Stomach (tissue), 4 donors: ENCODE data around the gene TBXAS1.

Source experiments
- POLR2AphosphoS5 ChIP-seq, 3 donors: sonication (generic); formaldehyde crosslinking; IDR thresholded peaks; one replicate each; pipeline ENCODE4 v1.6.1; 2016; ENCODE audit warnings: antibody characterized with exemption in 3 of 3
- TF ChIP-seq, protein P1 (sequence below), 7 experiments: fragments of 450-650 bp in 4 of 7; fragments of 200-600 bp in 3 of 7; sonication (generic) in 3 of 7; IDR thresholded peaks; one replicate each; pipeline ENCODE4 v1.5.1; 2016 to 2019; ENCODE audit warnings: antibody characterized with exemption in 7 of 7, control low read depth in 2 of 7, mild to moderate bottlenecking in 1 of 7

DNA sequence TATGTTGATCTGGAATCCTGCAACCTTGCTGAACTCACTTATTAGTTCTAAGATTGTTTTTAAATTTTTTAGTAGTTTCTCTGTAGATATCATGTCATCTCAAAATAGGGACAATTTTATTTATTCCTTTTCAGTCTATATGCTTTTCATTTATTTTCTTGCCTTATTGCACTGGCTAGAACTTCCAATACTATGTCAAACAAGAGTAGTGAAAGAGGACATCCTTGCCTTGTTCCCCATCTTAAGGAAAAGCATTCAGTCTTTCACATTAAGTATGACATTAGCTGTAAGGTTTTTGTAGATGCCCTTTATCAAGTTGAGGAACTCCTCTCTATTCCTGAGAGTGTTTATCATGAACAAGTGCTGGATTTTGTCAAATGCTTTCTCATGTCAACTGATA lies 77.8 kb downstream of the TBXAS1 start:
- TF ChIP-seq, protein P1, sequence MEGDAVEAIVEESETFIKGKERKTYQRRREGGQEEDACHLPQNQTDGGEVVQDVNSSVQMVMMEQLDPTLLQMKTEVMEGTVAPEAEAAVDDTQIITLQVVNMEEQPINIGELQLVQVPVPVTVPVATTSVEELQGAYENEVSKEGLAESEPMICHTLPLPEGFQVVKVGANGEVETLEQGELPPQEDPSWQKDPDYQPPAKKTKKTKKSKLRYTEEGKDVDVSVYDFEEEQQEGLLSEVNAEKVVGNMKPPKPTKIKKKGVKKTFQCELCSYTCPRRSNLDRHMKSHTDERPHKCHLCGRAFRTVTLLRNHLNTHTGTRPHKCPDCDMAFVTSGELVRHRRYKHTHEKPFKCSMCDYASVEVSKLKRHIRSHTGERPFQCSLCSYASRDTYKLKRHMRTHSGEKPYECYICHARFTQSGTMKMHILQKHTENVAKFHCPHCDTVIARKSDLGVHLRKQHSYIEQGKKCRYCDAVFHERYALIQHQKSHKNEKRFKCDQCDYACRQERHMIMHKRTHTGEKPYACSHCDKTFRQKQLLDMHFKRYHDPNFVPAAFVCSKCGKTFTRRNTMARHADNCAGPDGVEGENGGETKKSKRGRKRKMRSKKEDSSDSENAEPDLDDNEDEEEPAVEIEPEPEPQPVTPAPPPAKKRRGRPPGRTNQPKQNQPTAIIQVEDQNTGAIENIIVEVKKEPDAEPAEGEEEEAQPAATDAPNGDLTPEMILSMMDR (IDR thresholded peaks at IDR 0.05): no peak
- TF ChIP-seq POLR2AphosphoS5 (IDR thresholded peaks at IDR 0.05): no peak
